Mesodermal cell (in vitro differentiated cells): Measurements from ENCODE around the gene SLC14A1.

Source experiments
- H3K27ac ChIP-seq: 2 replicates; pipeline ENCODE4 v1.7.0; 2013; ENCODE audit warnings: mild to moderate bottlenecking, low read depth, low read length, moderate library complexity; ENCODE audit not compliant: severe bottlenecking
- H3K36me3 ChIP-seq: 2 replicates; pipeline ENCODE4 v1.7.1; 2013; ENCODE audit warnings: mild to moderate bottlenecking, low read length, moderate library complexity; ENCODE audit not compliant: control insufficient read depth, insufficient read depth
- H3K4me1 ChIP-seq: one replicate; pipeline ENCODE4 v1.7.1; 2013; ENCODE audit warnings: mild to moderate bottlenecking, low read length; ENCODE audit not compliant: insufficient read depth, control insufficient read depth, poor library complexity, severe bottlenecking
- H3K4me3 ChIP-seq: 2 replicates; pipeline ENCODE4 v1.7.0; 2013; ENCODE audit warnings: low read length, control low read depth, mild to moderate bottlenecking; ENCODE audit not compliant: insufficient read depth, poor library complexity, severe bottlenecking; ENCODE audit errors: extremely low read depth
- H3K9me3 ChIP-seq: 2 replicates; pipeline ENCODE4 v1.7.1; 2013; ENCODE audit warnings: mild to moderate bottlenecking, low read length, moderate library complexity; ENCODE audit not compliant: control insufficient read depth
- WGBS, 2 experiments: methylation state at CpG; one replicate each; pipeline ENCODE4 v1.1.5; 2013; ENCODE audit warnings: missing lambda C conversion rate in 2 of 2; ENCODE audit not compliant: insufficient coverage in 2 of 2; 5-methylcytosine and 5-hydroxymethylcytosine counted together

SLC14A1 gene

GRCh38 chr18:45780568-45780967 is 56.6 kb downstream of the SLC14A1 start:
- Histone ChIP-seq H3K9me3 (no peaks in the 10 kb centered on the region), H3K4me1 (peaks cover 17% of the 10 kb centered on the region), H3K4me3 (no peak overlapping the region), H3K36me3 (no peaks in the 10 kb centered on the region), H3K27ac (no peak overlapping the region)
- 71 to 83% methylated on average over 1 to 2 of the region's 2 CpGs for WGBS, 2 experiments

- WGBS, 2 experiments = no CpG with 5 or more reads among the region's 1 CpG
- peaks cover 17% of the 10 kb centered on the region for H3K4me1 ChIP-seq
- H3K4me3 ChIP-seq = no peak overlapping the region
- H3K36me3 ChIP-seq = no peaks in the 10 kb centered on the region
- H3K27ac ChIP-seq = peak overlapping the region; percentile 87
- no peaks in the 10 kb centered on the region for H3K9me3 ChIP-seq
Observed at GRCh38 chr18:45782662-45783061, 58.7 kb downstream of the SLC14A1 start.

- Histone ChIP-seq H3K27ac (peak overlapping the region; percentile 87), H3K4me3 (no peak overlapping the region), H3K9me3 (no peaks in the 10 kb centered on the region), H3K36me3 (no peaks in the 10 kb centered on the region), H3K4me1 (peaks cover 17% of the 10 kb centered on the region)
- WGBS, 2 experiments = 81 to 90% methylated on average over 4 to 5 of the region's 9 CpGs
Observed at GRCh38 chr18:45783097-45784075, 59.4 kb downstream of the SLC14A1 start.

- WGBS, 2 experiments = 94% methylated on average over 2 of the region's 4 CpGs
Observed at GRCh38 chr18:45785134-45785533, 61.2 kb downstream of the SLC14A1 start.

GRCh38 chr18:45786941-45787340 is 63.0 kb downstream of the SLC14A1 start:
- Histone ChIP-seq H3K9me3 (no peaks in the 10 kb centered on the region), H3K36me3 (no peaks in the 10 kb centered on the region), H3K4me3 (no peak overlapping the region), H3K27ac (no peak overlapping the region), H3K4me1 (peaks cover 13% of the 10 kb centered on the region)
- 94% methylated on average over 2 of the region's 3 CpGs; no CpG with 5 or more reads in 1 of the 2 experiments for WGBS, 2 experiments

More at GRCh38 chr18:45785134-45785533, 61.2 kb downstream of the SLC14A1 start:
- Histone ChIP-seq H3K36me3 (no peaks in the 10 kb centered on the region), H3K9me3 (no peaks in the 10 kb centered on the region), H3K4me1 (peaks cover 17% of the 10 kb centered on the region), H3K27ac (no peak overlapping the region), H3K4me3 (no peak overlapping the region)

- Histone ChIP-seq H3K36me3 (no peaks in the 10 kb centered on the region), H3K4me3 (no peak overlapping the region), H3K4me1 (peaks cover 13% of the 10 kb centered on the region), H3K9me3 (no peaks in the 10 kb centered on the region), H3K27ac (no peak overlapping the region)
- no CpG with 5 or more reads among the region's 1 CpG for WGBS, 2 experiments
Observed at GRCh38 chr18:45787346-45787745, 63.4 kb downstream of the SLC14A1 start.

GRCh38 chr18:45788861-45789260 is 64.9 kb downstream of the SLC14A1 start:
- no peaks in the 10 kb centered on the region for H3K9me3 ChIP-seq
- no peak overlapping the region for H3K27ac ChIP-seq
- peaks cover 1% of the 10 kb centered on the region for H3K4me1 ChIP-seq
- no peaks in the 10 kb centered on the region for H3K36me3 ChIP-seq
- 94% methylated on average over 3 of the region's 3 CpGs; no CpG with 5 or more reads in 1 of the 2 experiments for WGBS, 2 experiments
- no peak overlapping the region for H3K4me3 ChIP-seq

GRCh38 chr18:45792506-45793263 is 68.7 kb downstream of the SLC14A1 start:
- WGBS, 2 experiments = 86 to 100% methylated on average over 2 to 4 of the region's 5 CpGs
- no peaks in the 10 kb centered on the region for H3K9me3 ChIP-seq
- H3K4me1 ChIP-seq = no peaks in the 10 kb centered on the region
- no peak overlapping the region for H3K4me3 ChIP-seq
- H3K27ac ChIP-seq = no peak overlapping the region
- H3K36me3 ChIP-seq = no peaks in the 10 kb centered on the region

GRCh38 chr18:45793264-45793965 is 69.4 kb downstream of the SLC14A1 start:
- H3K4me1 ChIP-seq = no peaks in the 10 kb centered on the region
- H3K27ac ChIP-seq = no peak overlapping the region
- H3K36me3 ChIP-seq = no peaks in the 10 kb centered on the region
- 45 to 50% methylated on average over 2 of the region's 4 CpGs for WGBS, 2 experiments
- no peaks in the 10 kb centered on the region for H3K9me3 ChIP-seq
- no peak overlapping the region for H3K4me3 ChIP-seq

- H3K4me3 ChIP-seq = no peak overlapping the region
- 78% methylated on average over 1 of the region's 1 CpG; no CpG with 5 or more reads in 1 of the 2 experiments for WGBS, 2 experiments
- no peaks in the 10 kb centered on the region for H3K36me3 ChIP-seq
- no peak overlapping the region for H3K27ac ChIP-seq
- peaks cover 14% of the 10 kb centered on the region for H3K9me3 ChIP-seq
- no peaks in the 10 kb centered on the region for H3K4me1 ChIP-seq
Observed at GRCh38 chr18:45801416-45802004, 77.5 kb downstream of the SLC14A1 start.
